ENCODE results near the gene DNAL4. TPM values are rescaled to one million over a fixed set of nuclear protein-coding genes. Genes with fewer than 3 reads are reported as not detected.
A peak's percentile ranks its signal among the peaks of the same experiment; 100 is the strongest.

The DNAL4 gene
- total RNA-seq, 1 experiment from 2014 or later = 18.8 TPM

DNA sequence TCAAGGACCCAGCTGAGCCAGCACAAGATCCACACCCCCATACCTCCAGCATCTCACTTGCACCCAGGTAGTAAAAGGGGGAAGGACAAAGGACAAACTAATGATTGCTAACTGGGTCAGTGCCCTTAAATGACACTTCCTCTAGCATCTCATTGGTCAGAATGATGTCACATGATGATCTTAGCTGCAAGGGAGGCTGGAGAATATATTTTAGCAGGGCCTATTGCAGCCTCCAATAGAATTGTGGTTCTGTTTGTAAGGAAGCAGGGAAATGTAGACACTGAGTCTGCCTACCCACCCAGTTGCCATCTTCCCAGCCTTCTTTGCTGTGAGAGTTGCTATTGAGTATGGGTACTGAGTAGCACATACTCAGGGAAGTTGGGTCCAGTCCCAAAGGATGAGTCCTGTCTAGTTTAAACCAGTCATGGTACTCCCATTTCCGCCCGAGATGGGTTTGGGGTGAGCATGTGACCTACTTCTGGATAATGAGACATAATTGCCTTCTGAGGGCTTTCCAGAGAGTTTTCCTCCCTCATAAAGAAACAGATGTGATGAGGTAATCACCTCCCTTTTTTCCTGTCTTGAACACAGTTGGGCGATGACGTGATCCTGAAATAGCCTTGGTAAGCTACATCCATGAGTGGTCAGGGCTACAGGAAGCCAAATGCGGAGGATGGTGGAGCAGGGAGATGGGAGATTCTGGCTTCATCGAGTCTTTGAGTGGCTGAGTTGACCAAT, 5.5 kb upstream of the DNAL4 start:
- Histone ChIP-seq H3K9me3 (no peaks in the 10 kb centered on the region), H3K27me3 (no peaks in the 10 kb centered on the region; the same call in 1 of the 2 replicates), H3K4me3 (no peak overlapping the region), H3K36me3 (no peaks in the 10 kb centered on the region)
- no peak for DNase-seq

DNA sequence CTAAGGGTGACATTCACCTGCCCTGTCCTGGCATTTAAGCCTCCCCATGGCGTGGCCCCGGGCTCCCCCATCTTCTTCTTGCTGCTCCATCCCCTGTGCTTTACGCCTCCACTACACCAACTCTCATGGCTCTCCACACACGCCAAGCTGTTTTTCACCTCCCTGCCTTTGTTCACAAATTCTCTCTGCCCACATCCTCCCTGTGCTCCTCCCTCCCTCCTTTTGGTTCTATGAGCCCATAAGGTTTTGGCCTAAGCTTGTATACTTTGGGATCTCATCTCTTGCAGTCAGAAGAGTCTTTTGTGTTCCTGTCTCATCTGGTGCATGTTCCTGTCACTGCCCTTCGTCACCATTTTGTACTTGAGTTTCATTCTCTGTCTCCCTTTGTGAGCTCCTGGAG, 4.6 kb upstream of the DNAL4 start:
- no peaks in the 10 kb centered on the region; the same call in 1 of the 2 replicates for H3K27me3 ChIP-seq
- DNase-seq = no peak
- no peak overlapping the region for H3K4me3 ChIP-seq
- no peaks in the 10 kb centered on the region for H3K9me3 ChIP-seq
- no peaks in the 10 kb centered on the region for H3K36me3 ChIP-seq

DNA sequence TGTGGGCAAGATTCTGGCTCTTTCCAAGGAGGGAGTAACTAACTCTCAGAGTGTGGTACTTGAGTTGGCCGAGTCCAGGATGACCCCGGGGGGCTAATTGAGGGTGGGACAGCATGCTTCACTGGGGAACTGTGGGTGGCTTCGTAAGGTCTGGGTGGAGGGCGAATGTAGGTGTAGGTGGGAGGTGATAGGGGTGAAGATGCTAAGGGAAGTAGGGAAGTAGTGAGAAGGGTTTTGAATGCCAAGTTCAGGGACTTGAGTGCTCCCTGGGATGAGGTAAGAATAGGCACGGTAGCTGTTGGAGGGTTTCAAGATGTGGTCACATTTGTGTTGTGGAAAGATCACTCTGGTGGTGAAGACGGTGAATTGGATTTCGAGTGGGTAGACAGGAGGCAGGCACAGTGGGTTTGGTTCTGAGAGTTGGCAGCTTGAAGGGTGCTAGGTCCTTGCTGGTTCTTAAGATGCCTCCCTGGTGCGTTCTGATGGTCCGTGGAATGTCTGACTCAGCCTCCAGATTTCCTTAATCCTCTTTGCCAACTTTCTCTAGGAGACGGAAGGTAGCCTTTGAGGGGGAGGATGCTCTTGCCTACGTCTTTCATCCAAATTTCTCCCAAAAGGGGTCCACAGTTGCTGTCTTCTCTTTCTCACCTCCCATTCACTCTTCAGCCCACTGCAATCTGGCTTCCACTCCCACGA, 2.5 kb upstream of the DNAL4 start:
- no peak for DNase-seq
- no peaks in the 10 kb centered on the region for H3K9me3 ChIP-seq

DNA sequence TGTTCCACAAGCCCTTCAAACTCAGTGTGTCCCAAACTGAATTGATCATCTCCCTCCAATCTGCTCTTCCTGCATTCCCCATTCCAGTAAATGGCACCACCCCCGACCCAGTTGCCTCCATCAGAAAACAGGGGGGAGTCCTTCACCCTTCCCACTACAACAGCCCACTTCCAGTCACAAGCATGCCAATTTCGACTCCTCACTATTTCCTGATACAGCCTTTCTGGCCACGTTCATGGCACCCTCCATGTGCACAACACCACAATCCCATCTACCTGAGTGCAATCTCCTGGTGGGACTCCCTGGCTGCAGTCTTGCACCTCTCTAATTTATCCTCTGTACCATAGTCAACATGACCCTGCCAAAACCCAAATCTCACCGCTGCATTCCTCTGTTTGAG, 1.6 kb upstream of the DNAL4 start:
- no peak overlapping the region for H3K4me3 ChIP-seq
- no peaks in the 10 kb centered on the region for H3K9me3 ChIP-seq
- no peak for DNase-seq
- H3K27me3 ChIP-seq = no peaks in the 10 kb centered on the region; the same call in 1 of the 2 replicates
- H3K36me3 ChIP-seq = no peaks in the 10 kb centered on the region

More for the DNA sequence above, 2.5 kb upstream of the DNAL4 start:
- no peak overlapping the region for H3K4me3 ChIP-seq
- H3K36me3 ChIP-seq = no peaks in the 10 kb centered on the region
- H3K27me3 ChIP-seq = no peaks in the 10 kb centered on the region; the same call in 1 of the 2 replicates

DNA sequence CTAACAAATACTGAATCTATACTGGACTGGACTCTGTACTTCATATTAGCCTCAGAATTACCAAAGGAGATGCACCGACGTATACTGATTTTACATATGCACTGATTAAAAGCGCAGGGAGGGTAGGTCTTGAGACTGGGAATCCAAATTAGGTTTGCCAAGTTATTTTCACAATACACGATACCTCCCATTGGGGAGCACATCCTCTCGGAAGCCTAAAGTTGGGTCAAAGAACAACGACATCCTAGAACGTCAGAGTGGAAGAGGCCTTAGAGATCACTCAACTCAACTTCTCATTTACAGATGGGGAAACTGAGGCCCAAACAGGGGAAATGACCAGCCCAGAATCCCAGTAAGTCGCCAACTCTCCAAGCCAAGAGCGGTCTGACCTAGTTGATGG, 626 bp downstream of the DNAL4 start:
- H3K4me3 ChIP-seq = peak overlapping the region; percentile 74
- DNase-seq = no peak
- H3K27me3 ChIP-seq = no peaks in the 10 kb centered on the region; the same call in 1 of the 2 replicates
- H3K9me3 ChIP-seq = no peaks in the 10 kb centered on the region
- no peaks in the 10 kb centered on the region for H3K36me3 ChIP-seq

DNA sequence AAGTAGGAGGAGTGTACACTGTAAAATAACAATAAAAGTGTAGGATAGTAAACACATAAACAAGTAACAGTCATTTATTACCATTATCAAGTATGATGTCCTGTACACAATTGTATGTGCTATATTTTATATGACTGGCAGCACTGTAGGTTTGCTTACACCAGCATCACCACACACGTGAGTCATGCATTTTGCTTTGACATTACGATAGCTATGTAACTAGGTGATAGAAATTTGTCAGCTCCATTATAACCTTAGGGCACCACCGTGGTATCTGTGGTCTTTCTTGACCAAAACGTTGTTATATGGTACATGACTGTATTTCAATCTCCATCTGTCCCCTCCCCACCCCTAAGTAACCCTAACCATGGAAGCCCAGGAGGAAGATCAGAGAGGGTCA, 1.1 kb downstream of the DNAL4 start:
- Histone ChIP-seq H3K36me3 (no peaks in the 10 kb centered on the region), H3K27me3 (no peaks in the 10 kb centered on the region; the same call in 1 of the 2 replicates), H3K9me3 (no peaks in the 10 kb centered on the region), H3K4me3 (peak overlapping the region; percentile 74)
- DNase-seq = no peak

DNA sequence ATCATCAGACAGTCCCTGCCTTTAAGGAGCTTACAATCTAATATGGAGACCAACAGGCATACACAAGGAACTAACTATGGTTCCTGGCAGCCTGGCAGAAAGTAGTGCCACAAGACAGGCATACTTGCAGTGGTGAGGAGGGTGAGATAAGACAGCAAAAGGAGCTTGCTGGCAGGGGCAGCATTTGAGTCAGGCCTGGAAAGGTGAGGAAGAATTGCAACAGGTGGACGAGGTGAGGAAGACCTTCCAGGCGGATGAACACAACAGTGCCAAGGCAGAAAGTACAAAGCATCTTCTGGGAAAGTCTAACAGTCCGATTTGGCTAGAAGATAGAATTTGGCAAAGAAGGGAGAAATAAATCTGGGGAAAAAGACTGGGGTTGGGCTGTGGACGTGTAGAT, 4.3 kb downstream of the DNAL4 start:
- Histone ChIP-seq H3K4me3 (no peak overlapping the region), H3K27me3 (no peaks in the 10 kb centered on the region), H3K36me3 (no peaks in the 10 kb centered on the region), H3K9me3 (no peaks in the 10 kb centered on the region)
- no peak for DNase-seq

DNA sequence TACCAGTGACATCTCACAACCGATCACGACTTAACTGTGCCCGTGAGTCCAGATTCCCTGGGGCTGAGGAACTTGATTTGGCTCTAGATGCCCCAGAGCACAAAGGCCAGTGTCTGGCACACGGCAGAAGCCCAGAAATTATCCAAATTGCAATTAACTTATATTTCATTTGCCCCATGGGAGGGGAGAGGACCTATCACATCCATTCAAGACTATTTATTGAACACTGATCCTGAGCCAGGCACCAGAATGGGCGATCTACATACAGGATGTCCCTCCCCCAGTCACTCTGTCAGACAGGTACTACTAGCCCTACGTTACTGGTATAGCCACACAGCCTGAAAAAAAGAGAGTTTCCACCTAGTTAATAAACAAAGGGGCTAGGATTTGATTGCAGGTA, 5.1 kb downstream of the DNAL4 start:
- DNase-seq = no peak
- Histone ChIP-seq H3K27me3 (no peaks in the 10 kb centered on the region), H3K36me3 (no peaks in the 10 kb centered on the region), H3K4me3 (no peak overlapping the region), H3K9me3 (no peaks in the 10 kb centered on the region)

DNA sequence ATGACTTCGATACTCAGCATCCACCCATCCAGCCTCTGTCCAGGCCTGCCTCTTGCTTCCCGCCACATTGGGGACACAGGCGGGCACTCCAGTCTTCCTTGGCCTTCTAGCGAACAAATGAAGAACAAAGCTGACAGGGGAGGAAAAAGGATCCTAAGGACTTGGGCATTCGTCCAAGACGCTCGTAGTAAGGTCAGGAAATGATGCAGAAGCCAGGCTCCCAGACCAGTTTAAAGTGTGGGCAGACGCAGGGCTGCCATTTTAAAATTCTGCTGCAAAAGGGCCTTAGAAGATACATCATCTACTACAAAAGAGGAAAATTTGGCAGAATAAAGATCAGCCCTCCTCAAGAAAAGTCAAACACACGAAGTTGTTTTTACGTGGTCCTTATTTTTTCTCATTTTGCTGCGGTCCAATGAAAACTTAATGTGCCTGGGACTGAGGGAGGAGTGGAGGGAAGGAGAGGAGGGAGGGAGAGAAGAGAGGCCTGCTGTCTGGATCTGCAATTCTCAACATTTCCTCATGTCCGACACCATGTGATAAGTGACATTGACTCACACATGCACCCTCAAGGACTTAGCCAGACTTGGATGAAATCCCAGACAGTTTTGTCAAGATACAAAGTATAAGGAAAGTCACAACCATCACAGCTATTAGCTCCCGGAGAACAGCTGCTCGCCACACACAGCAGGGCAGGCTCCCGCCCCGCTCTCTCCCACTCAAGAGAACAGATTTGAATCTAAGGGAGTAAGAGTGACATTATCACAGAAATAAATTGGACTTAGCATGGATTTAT, 5.7 kb downstream of the DNAL4 start:
- H3K4me3 ChIP-seq = no peak overlapping the region
- H3K27me3 ChIP-seq = no peaks in the 10 kb centered on the region
- H3K36me3 ChIP-seq = no peaks in the 10 kb centered on the region
- H3K9me3 ChIP-seq = no peaks in the 10 kb centered on the region
- no peak for DNase-seq

DNA sequence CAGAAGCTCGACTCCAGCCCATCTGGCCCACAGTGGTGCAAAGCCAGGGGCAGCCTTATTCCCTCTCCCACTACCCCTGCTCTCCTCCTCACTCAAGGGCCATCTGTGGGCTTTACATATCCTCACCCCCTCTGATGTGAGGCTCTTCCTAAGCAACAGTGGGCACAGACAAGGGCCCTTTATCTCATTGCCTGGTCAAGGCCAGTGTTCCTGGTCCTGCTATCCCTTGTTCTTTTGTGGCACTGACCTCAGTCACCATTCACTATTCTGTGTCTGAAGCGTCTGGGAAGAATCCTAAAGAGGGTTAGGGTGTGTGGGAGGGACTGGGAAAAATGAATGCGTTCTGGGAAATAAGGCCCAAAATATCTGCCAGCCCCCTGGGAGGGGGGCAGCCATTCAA, 7.3 kb downstream of the DNAL4 start:
- Histone ChIP-seq H3K27me3 (no peaks in the 10 kb centered on the region), H3K36me3 (no peaks in the 10 kb centered on the region), H3K9me3 (no peaks in the 10 kb centered on the region), H3K4me3 (no peak overlapping the region)
- no peak for DNase-seq

DNA sequence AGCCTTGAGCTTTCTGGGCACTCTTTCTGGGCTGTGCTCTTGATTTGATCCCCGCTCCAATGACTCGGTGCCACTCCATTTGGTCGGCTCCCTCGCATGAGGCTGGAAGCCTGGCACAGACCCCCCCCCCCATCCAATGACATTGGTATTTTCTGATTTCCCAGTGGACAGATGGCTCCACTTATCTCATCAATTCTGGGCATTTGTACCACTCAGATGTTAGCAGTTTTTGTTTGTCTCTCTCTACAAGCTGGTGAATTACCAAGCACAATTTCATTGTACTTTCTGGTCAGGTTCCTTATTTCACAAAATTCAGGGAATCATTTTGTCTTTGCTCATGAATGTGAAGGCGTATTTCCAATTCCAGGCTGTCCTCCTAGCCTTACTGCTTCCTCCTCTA, 9.1 kb downstream of the DNAL4 start:
- H3K36me3 ChIP-seq = no peaks in the 10 kb centered on the region
- no peaks in the 10 kb centered on the region for H3K27me3 ChIP-seq
- no peak overlapping the region for H3K4me3 ChIP-seq
- H3K9me3 ChIP-seq = no peaks in the 10 kb centered on the region
- no peak for DNase-seq

DNA sequence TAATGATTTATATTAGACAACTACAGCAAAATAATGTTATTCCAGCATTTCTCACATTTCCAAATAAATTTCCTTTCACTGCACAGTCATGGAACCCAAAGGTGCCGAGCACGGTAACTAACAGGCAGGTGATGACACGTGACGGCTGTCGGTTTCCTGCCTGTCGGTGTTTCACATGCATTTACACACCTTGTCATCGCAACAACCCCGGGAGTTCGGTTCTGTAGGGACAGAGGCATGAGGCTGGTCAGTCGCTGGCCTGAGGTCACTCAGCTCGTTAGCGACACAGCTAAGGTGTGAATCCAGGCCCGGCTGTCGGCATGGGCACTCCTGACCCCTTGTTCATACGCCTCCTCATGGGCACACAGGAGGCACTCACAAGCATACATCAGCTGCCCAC, 9.9 kb downstream of the DNAL4 start:
- Histone ChIP-seq H3K36me3 (no peaks in the 10 kb centered on the region), H3K9me3 (no peaks in the 10 kb centered on the region), H3K27me3 (no peaks in the 10 kb centered on the region)

DNA sequence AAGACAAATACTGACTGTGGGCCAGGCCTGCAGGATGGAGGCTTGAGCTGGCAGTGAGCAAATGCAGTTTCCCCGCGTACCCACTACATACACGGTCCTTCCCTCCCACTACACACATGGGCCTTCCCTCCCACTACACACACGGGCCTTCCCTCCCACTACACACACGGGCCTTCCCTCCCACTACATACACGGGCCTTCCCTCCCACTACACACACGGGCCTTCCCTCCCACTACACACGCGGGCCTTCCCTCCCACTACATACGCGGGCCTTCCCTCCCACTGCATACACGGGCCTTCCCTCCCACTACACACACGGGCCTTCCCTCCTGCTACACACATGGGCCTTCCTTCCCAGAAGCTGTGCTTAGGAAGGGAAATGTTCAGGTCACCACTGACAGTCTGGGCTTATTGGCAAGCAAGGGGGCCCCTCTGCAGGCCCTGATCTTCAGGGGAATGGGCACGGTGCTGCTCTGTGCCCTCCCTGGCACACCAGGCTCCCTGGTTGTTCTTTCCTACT, 10.8 kb downstream of the DNAL4 start:
- no peaks in the 10 kb centered on the region for H3K9me3 ChIP-seq
- DNase-seq = no peak
- H3K27me3 ChIP-seq = no peaks in the 10 kb centered on the region
- H3K36me3 ChIP-seq = no peaks in the 10 kb centered on the region
- H3K4me3 ChIP-seq = no peak overlapping the region

More for the DNA sequence above, 9.9 kb downstream of the DNAL4 start:
- DNase-seq = no peak
- H3K4me3 ChIP-seq = no peak overlapping the region

DNA sequence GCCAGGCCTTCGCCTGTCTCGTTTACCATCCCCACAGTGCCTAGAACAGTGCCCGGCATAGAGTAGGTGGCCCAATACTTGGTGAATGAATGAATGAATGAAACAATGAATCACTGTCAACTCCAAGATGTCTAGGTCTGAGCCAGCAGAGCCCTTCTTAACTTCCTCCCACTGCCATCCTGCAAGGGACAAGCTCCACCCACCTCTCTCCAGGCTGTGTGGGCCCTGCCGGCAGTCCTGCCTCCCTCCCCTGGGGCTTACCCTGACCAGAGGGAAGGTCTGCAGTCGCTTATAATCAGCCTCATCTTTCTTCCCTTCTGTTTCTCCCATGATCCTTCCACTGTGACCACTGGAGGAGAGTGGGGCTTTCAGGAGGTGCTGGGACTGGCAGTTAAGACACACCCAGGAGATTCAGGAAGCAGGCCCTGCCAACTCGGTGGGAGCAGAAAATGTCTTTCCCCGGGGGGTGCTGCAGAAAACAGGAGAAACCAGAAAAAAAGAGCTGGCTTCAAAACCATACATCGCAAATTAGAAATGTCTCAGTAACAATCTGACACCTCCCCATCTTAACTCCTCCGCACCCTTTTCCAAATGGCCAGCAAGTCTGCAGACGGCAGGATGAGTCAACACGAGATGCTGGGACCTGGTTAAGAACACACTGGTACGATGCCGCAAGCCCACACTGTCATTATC, 11.4 kb downstream of the DNAL4 start:
- Histone ChIP-seq H3K36me3 (no peaks in the 10 kb centered on the region), H3K9me3 (no peaks in the 10 kb centered on the region), H3K27me3 (no peaks in the 10 kb centered on the region), H3K4me3 (no peak overlapping the region)
- DNase-seq = no peak

DNA sequence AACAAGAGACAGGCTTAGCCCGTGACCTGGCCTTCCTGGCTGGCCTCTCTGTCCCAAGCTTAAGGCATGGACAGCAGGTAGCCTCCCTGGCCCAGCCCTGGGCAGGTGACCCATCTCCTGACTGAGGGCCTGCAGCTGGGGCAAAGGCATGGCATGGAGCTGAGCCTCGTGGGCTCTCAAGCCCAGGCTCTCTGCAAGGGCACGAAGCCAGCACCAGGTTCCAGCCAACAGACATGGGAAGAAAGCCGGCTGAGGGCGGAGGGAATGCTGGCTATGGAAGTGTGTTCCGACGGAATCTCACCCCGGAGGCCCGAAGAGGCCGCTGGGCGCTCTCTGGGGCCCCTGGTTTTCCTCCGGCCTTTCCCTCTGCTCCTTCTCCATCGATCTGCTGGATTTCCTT, 12.9 kb downstream of the DNAL4 start:
- H3K27me3 ChIP-seq = no peaks in the 10 kb centered on the region
- H3K36me3 ChIP-seq = no peaks in the 10 kb centered on the region
- no peak for DNase-seq
- no peaks in the 10 kb centered on the region for H3K9me3 ChIP-seq
- H3K4me3 ChIP-seq = no peak overlapping the region

DNA sequence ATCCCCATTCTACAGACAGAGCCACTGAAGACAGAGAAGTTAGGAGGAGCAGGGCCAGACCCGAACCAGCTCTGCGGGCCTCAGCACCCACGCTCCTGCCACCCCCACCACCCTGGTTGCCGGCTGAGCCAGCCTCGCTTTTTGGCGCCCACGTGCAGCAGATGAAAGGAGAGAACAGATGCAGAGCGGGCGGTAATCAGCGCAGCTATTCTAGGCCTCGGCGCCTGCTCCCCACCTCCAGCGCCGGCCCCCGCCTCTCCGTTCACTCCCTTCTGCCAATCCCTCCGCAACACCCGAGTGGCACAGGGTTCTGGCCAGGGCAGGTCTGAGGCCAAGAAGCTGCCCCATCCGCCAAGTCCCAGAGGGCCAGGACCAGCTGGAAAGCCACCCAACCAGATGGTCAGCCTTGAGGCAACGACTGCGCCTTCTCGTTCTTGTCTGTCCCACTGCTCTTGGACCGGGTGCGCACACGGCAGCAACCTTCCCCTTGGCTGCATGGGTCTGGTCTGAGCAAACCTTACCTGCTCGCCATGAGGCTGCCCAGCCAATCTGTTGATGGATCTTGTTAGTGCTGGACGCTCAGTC, 16.8 kb downstream of the DNAL4 start:
- no peak for DNase-seq
- no peaks in the 10 kb centered on the region for H3K36me3 ChIP-seq
- no peaks in the 10 kb centered on the region for H3K9me3 ChIP-seq

More for the DNA sequence above, 16.8 kb downstream of the DNAL4 start:
- Histone ChIP-seq H3K4me3 (no peak overlapping the region), H3K27me3 (no peaks in the 10 kb centered on the region)
